ENCODE measurements around the gene MRPL14.

MRPL14 gene

GRCh38 chr6:44063561-44064059, 63.6 kb downstream of the MRPL14 start:
- no peak for DNase-seq
